Myocyte (in vitro differentiated cells): ENCODE data around the gene SGMS2. TPM values are rescaled to one million over a fixed set of nuclear protein-coding genes. Genes with fewer than 3 reads are reported as not detected.

Source experiments
- DNase-seq: peaks from one replicate; pipeline ENCODE4 v3.0.0-alpha.2; 2012; ENCODE audit warnings: low read depth
- total RNA-seq: library from RNA; depleted of rRNA; stranded (reverse); fragments of >200 nt; gene quantifications from 2 replicates; pipeline ENCODE4 v1.2.3, GENCODE V29; 2014

Gene SGMS2
- total RNA-seq, 1 donor from 2014 or later = 76.4 TPM

DNA sequence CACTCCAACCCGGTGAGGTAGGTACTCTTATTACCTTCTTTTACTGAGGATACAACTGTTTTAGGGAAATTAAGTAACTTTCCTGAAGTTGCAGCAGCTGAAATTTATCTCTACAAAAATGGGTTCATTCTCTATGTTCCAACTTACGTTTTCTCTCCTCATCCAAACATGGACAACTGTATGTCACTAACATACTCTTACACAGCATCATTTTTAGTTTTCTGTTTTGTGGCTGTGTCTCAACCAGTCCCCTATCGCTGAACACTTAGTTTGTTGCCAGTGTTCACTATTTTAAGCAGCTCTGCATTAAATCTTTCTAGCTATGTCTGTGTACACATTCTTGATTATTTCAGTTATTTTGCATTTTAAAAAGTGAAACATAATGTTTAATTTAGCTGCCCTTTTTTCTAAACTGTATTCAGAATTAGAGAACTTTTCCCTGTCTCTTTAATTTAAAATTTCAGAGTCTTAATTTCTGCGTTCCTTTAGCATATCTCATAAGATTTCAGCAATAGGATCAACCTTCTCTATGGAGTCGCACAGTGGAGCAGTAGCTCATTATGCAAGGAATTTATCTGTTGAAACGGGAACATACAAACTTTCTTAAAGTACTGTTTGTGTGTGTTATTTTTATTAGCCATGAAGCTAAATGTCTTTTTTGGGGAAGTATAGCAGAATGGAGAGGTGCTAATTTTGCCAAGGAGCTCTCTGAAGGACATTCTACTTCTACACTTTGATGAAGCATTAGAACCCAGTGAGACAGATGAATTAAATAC is 3.8 kb downstream of the SGMS2 start:
- no peak for DNase-seq

DNA sequence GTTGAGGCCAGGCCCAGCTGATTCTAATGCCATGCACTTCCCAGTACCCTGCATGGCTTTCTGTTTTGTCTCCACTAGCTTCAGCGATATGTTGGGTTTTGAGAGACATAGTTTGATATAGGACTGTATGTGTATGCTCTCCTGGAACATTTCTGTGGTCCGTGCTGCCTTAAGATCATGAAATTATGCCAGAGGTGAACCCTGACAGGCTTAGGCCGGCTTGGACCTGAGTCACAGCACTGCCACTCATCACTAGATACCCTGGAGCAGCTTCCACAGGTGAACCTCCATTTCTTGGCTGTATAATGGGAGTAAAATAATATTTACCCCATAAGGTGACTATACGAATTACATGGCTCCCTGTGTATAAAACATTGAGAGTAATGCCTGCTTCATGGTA is 6.4 kb downstream of the SGMS2 start:
- no peak for DNase-seq

DNA sequence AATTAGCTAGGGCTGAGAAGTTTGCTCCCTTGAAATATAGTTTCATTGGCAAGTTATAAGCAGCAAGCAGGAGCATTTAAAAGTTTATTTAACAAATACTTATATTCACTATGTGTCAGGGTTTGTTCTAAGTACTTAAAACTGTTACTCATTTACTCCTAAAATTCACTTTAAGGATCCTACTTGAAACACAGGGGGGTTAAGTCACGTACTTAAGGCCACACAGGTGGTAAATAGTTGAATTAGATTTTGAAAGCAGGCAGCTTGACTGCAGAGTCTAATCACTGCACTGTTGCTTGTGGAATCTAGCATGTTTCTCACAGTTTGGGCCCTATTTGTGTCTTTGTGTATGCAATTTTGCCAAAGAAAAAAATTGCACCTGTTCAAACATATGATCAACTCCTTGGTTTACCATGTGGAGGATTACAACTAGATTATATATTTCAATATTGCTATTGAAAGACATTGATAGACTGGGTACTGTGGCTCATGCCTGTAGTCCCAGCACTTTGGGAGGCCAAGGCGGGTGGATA is 7.6 kb downstream of the SGMS2 start:
- DNase-seq = no peak

DNA sequence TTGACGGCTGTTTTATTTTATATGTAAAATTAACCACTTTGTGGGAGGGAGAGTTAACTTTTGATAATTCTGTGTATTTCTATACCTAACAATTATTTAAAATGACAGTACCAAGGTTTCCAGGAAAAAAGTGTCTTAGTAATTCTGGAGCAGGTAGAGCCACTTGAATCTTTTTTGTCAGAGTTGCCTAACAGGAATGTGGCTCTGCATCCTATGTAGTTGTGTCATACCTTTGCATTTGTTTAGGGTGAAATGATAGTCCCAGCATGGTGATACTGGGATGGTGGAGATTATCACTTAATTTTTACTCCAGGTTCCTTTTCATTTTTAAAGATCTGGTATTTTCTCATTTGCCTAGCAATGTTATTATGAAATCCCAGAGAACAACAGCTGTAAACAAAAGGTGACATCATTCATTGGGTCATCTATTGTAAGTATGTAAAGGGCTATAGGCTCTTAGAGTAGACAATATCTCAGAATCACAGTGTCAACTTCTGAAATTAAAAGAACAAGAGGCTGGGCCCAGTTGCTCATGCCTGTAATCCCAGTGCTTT is 9.6 kb downstream of the SGMS2 start:
- DNase-seq = no peak

DNA sequence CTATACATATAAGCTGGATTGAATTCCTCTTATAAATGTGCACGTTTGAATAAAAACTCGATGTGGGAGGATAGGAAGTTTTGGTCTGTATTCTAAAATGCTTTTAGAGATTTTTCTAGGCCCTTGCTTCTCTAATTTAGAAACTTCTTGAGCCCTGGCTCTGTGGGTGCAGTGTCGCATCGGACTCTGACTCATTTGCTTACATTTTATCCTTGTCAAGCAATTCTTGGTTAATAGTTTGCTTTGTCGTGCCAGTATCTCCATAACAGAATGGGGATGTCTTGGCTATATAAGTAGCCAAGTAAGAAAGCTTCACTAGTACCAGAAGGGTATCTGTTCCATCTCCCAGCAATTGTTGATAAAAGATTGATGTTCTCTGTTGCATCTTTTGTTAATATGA is 10.7 kb downstream of the SGMS2 start:
- DNase-seq = no peak

DNA sequence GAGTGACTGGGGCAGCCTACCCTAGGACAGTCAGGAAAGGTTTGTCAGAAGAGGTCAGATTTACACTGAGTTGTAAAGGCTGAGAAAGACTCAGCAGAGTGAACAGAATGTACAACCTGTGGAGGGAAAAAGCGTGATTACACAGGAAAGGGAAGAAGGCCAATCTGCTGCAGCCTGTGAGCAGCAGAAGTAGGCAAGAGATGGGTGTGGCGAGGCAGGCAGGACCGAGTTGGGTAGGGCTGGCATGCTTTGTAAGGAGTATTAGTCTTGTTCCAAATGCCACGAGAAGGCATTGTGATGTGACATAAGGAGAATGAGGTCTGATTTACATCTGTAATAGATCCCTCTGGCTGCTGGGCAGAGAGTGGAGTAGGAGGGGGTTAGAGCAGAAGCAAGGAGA is 12.6 kb downstream of the SGMS2 start:
- no peak for DNase-seq

DNA sequence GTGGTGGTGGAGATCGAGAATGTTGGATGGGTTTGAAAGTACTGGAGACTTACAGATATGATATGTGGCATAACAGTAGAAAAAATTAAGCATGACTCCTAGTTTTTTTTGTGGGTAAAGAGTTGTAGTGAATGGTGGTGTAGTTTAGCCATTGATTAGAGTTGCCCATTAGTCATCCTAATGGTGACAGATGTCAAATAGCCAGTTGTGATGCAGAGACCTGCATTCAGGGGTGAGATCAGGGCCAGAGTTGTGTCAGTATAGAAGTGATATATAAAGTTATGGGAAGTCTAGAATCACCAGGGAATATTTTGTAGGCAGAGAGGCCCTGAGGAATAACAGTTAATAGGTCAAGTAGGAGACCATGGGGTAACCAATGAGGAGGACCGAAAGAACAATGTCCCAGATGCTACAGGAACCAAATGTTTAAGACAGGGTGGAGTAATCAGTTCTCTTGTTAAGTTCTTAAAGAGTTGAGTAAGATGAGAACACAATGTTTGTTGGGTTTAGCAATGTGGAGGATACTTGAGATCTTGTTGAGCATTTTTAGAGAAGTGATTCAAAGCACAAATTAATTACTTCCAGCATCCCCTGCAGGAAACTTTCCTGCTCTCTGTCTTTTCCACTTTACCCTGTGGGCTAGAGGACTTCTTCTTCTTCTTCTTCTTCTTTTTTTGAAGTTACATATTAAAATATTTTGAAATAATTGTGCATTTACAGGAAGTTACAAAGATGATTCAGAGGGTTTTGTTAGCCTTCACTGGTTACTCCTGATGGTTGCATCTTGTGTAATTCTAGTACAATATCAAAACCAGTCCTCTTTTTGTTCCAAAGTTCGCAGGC is 13.3 kb downstream of the SGMS2 start:
- no peak for DNase-seq

DNA sequence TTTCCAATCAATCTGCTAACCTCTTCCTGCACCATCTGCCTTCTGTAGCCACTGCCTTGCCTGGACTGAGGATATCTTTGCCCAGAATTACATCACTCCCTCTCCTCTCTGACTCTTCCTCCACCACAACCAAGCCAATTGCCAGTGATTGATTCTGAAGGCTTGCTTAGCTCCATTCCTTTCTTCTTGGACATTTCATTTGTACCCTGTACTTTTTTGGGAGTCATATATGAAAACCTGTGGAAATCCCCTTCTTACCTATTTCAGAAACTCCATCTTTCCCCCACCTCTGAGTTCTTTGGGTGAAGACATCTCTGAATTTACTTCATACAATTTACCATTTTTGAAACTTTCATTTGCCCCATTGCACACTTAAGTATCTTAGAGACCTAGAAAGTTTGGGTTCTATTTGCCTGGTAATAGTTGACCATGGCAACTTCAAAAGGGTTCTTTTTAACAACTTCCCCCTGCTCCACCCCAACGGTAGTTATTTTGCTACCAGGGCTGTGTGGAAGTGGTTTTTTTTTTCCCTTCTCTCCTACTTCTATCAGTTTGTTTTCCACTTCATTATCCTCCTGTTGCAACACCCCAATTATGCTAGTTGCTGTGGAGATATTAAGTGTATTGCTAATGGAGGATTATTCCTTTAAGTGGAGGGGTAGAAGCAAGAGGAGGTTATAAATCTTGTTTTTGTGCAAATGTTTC is 14.3 kb downstream of the SGMS2 start:
- no peak for DNase-seq

DNA sequence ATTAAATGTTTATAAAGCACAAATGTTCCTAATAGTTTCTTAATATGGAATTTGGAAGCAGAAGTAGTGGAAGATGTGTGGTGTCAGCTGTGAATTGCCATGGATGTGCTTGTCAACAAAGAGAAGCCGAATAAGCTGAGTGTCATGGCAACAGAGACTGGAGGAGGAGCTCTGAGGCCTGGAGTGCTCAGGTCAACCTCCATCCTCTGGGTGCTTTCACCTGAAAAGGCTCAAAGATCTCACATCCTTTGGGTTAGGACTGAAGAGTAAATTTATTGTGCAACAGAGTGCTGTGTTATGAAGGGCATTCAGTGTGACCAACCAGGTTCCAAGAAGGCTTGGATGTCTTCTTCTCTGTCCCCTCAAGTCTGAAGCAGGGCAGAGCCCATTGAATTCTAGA is 18.7 kb downstream of the SGMS2 start:
- DNase-seq = peak; percentile 50

DNA sequence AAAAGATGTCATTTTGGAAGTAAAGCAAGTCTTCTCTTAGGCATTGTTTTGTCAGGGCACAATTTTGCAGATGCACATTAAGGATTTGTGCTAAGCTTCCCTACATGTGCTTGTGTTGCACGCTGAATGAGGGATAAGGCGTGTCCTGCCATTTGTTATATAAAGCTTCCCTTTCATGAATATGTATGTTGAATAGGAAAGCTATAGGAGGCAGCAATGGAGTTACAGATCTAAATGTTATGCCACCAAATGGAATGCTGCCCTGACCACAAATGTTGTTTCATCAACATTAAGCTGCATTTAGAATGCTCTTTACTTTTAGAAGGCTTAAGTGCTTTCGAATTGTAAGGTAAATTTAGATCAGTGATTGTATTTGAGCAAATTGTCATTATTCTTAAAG is 20.9 kb downstream of the SGMS2 start:
- no peak for DNase-seq

DNA sequence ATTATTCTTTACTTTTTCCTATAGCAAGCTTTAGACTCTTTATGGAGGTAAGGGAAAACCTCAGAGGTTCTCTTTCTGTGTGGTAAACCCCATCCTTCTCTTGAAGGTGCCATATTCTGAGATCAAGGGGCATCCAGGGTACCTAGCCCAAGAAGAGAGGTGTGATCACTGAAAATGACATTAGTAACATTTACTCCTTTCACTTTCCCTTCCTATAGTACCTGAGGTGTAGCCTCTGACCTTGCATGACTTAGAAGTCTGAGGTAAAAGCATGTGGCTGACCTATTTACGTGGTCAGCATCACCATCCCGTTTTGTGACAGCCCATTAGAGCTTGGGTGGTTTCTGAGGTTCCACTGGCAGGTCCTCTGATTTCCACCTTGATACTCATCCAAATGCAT is 25.7 kb downstream of the SGMS2 start:
- DNase-seq = no peak

DNA sequence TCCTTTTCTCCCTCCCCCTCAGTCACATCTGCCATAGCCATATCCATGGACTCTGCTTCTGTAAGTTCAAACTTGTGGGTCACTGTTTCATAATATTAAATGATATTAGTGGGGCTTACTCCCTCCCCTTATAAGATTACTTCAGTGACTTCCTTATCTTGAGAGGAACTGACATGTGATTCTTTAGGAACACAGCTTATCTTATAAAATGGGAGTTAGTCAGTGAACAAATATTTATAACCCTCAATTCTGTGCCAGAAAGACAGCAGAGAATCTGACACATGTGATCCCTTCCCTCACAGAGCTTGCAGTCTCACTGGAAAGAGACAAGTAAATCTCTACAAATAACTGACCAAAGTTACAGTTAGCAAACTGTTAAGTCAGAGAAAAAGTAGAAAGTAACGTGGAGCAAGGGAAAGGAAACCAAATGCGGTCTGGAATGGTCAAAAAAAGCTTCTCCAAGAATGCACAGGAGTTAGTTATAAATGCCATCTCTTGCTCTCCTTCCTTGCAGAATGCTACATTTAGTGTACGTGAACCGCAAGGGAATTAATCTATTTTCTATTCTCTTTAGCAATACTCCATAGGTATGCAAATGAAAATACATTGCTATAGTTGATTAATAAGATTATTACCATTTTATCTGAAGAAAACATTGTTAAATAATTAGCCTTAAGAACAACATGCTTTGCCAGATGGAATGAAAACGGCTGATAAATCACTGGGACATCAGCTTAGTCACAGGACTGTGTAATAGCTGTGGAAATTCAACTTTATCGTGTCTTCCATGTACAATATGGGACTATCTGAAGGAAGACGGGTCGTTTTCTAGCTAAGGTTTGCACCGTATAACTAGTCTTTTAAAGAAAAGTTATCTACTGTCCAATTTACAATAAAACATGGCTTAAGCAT is 29.0 kb downstream of the SGMS2 start:
- DNase-seq = peak; percentile 52

DNA sequence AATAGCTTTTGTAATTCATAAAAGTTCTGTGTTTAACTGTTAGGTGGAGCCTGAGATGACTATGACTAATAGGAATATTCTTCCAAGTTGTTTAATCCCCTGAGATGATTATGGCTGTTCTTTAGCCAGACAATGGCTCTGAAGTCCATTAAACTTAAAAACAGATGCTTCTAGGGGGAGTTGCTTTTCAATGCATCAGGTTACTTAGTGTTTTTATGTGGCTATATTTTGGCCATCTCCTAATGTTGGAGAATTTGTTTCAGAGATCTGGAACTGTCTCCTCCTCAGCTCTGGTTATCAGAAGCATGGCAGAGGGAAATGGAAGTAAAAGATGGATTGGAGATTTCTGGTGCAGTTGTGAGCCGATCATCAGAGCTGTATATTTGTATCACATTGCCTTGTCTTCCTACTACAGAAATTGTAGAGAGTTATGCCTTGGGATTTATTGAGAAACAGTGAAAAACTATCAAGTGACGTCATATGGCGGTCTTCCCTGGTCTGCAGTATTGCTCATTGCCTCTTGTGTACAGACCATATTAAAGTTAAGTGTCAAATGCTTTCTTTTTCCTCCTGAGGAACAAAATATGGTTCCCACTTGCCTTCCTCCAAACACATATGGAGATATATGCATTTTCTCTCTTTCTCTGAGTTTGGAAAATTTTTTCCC is 29.8 kb downstream of the SGMS2 start:
- DNase-seq = peak; percentile 63

DNA sequence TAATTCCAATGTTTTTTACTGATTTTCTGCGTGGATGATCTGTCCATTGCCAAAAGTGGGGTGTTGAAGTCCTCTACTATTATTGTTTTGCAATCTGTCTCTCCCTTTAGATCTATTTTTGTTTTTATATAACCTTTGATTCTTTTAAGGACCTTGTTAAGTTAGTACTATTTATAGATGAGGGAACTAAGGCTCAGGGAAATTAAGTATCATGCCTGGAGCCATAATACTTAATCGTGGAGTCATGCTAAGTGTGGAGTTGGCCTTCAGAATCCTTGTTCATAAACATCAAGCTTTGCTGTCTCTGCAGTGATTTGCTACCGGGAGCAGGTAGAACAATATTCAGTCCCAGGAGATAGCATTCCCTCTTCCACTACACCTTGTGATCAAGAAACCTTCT is 31.0 kb downstream of the SGMS2 start:
- no peak for DNase-seq

DNA sequence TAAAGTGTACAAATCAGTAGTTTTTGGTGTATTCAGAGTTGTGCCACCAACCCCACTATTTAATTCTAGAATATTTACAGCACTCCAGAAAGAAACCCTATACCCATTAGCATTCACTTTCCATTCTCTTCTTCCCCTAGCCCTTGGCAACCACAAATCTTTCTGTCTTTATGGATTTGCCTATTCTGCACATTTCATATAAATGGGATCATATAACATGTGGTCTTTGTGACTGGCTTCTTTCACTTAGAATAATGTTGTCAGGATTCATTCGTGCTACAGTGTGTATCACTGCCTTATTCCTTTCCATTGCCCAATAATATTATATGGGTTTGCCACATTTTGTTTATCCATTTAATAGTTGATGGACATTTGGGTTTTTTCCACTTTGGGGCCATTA is 32.2 kb downstream of the SGMS2 start:
- DNase-seq = peak; percentile 34

DNA sequence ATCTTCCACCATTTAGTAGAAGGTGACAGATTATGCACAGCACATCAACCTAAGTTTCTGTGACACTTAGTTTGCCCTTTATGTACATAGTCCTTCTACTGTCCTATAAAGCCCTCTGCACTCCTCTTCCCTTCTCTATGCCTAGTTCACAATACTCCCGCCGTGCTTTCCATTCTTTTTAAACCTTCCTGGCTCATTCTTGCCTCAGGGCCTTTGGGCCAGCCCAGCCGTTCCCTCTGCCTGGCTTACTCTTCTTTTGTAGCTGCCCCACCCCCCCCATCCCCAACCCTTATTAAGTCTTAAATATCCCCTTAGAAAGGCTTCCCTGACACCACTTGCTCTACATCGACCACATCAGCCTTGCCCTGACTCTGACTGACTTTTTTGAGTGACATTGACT is 33.0 kb downstream of the SGMS2 start:
- no peak for DNase-seq

DNA sequence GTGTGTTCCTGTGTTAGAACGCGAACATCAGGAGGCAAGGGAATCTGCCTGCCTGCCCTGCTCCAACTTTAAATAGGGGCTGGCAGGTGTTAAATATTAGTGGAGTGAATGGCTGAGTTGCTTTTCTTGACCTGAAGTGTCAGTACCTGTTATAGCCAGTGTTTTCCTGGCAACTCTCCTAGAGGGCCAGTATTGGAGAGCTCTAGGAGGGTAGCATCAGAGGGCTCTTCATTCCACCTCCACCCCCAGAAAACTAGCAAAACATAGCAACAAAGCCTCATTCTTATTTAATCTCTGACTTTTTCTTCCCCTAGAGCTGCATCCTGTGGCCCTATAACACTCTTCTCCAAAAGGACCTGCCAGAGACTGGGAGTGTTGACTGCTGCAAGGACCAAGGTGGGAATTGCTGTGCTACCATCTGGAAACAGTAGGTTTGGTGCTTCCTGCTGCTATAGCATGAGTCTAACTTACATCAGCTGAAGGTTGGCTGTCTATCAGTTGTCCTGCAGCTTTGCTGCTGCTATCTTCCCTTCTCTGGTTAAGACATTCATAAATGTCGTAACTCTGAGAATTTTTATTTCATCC is 33.5 kb downstream of the SGMS2 start:
- no peak for DNase-seq

DNA sequence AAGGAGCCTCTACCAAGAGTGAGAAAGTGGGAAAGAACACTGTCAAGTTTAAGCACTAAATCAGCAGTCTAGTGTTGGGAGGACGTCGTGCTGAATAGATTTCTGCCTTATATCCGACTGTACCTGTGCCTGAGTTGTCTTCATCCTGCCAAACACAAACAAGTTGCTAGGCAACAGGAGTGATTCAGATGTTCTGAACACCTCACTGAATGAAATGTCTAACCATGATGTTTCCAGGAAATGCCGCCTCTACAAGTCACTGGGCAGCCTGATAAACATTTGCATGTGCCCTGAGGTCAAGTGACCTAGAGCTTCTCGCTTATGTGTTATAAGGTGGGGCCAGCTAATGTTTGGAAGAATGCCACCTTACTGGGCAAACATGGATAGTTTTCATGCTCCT is 37.9 kb downstream of the SGMS2 start:
- DNase-seq = no peak

DNA sequence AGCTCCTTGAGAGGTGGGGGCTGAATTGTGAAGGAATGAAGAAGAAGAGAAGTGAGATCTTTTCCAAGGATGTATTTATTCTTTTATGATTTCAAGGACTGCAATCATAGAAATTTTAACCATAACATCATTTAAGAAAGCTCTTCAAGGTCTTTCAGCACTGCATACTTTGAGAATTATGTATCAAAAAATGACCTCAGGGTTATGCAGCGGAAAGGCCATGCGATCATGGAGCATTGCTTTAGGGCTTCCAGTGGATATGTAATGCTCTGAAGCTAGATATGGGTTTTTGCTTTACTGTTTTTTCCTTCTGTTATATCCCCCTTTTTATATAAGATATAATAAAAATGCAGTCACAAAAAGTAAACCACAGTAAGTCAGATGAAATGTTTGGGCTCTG is 38.7 kb downstream of the SGMS2 start:
- no peak for DNase-seq
